H54 (cell line): Measurements from ENCODE around the gene CASP12.

ENCODE experiments used
- DNase-seq: peaks from one replicate; pipeline ENCODE4 v3.0.0; 2011; ENCODE audit warnings: low spot score, mixed read lengths; ENCODE audit not compliant: insufficient read length
- FAIRE-seq: peaks from 3 replicates; lab custom pipeline; 2011; peaks lifted over from hg19 to GRCh38; lab: Jason Lieb, UNC
- POLR2A ChIP-seq: IDR thresholded peaks from 2 replicates; pipeline ENCODE4 v1.6.1; 2011; ENCODE audit warnings: low read depth, mild to moderate bottlenecking, low read length

Gene CASP12

GRCh38 chr11:104872393-104872792 lies 25.9 kb downstream of the CASP12 start:
- FAIRE-seq (no peak), DNase-seq (no peak)
- TF ChIP-seq POLR2A = no peak

- no peak for DNase-seq
- no peak for FAIRE-seq
- no peak for TF ChIP-seq POLR2A
These were observed 27.4 kb downstream of the CASP12 start for GRCh38 chr11:104870910-104871309.

GRCh38 chr11:104866815-104867214 lies 31.4 kb downstream of the CASP12 start:
- no peak for DNase-seq
- TF ChIP-seq POLR2A = no peak
- no peak for FAIRE-seq

GRCh38 chr11:104858882-104859775 lies 39.1 kb downstream of the CASP12 start:
- no peak for TF ChIP-seq POLR2A
- FAIRE-seq = no peak
- DNase-seq = no peak

GRCh38 chr11:104856607-104857006 lies 41.7 kb downstream of the CASP12 start:
- no peak for FAIRE-seq
- DNase-seq = no peak
- TF ChIP-seq POLR2A = no peak

GRCh38 chr11:104855965-104856364 lies 42.3 kb downstream of the CASP12 start:
- no peak for DNase-seq
- no peak for TF ChIP-seq POLR2A
- no peak for FAIRE-seq

- TF ChIP-seq POLR2A = no peak
- no peak for DNase-seq
- no peak for FAIRE-seq
These were observed 45.0 kb downstream of the CASP12 start for GRCh38 chr11:104853276-104853675.

- TF ChIP-seq POLR2A = no peak
- FAIRE-seq (no peak), DNase-seq (no peak)
These were observed 45.4 kb downstream of the CASP12 start for GRCh38 chr11:104852811-104853210.

- FAIRE-seq (no peak), DNase-seq (no peak)
- no peak for TF ChIP-seq POLR2A
These were observed 52.0 kb downstream of the CASP12 start for GRCh38 chr11:104846216-104846615.

GRCh38 chr11:104844451-104844850 lies 53.8 kb downstream of the CASP12 start:
- DNase-seq (no peak), FAIRE-seq (no peak)
- no peak for TF ChIP-seq POLR2A

- DNase-seq (no peak), FAIRE-seq (no peak)
- TF ChIP-seq POLR2A = no peak
These were observed 55.0 kb downstream of the CASP12 start for GRCh38 chr11:104843150-104843836.

GRCh38 chr11:104841973-104842525 lies 56.2 kb downstream of the CASP12 start:
- no peak for TF ChIP-seq POLR2A
- FAIRE-seq = no peak
- no peak for DNase-seq

GRCh38 chr11:104841185-104841584 lies 57.1 kb downstream of the CASP12 start:
- TF ChIP-seq POLR2A = no peak
- DNase-seq (no peak), FAIRE-seq (no peak)

GRCh38 chr11:104837969-104838639 lies 60.2 kb downstream of the CASP12 start:
- no peak for FAIRE-seq
- DNase-seq = no peak
- no peak for TF ChIP-seq POLR2A

GRCh38 chr11:104836691-104837090 lies 61.6 kb downstream of the CASP12 start:
- no peak for DNase-seq
- no peak for FAIRE-seq
- TF ChIP-seq POLR2A = no peak
